Medulla oblongata (tissue), 1 donor: ENCODE measurements around the gene CD274.
"Not testable (repeated sequence)": the region's sequence is repeated elsewhere in the genome, so short reads cannot be mapped to it uniquely, and the experiment has no call there.

Experiments
- DNase-seq: peaks from one replicate; pipeline ENCODE4 v3.0.0-alpha.2; 2015; ENCODE audit errors: extremely low spot score

The CD274 gene

GRCh38 chr9:5450359-5451091 lies at the start of gene CD274:
TSS of gene CD274 (plus strand) at chr9:5450542. CDS start at chr9:5456114, 5,572 bp downstream.
- DNase-seq, result peak; percentile 83

GRCh38 chr9:5402217-5402616 lies 48.1 kb upstream of the CD274 start:
- no peak for DNase-seq

GRCh38 chr9:5408596-5408995 lies 41.7 kb upstream of the CD274 start:
- no peak for DNase-seq

- no peak for DNase-seq
These were observed 33.4 kb upstream of the CD274 start for GRCh38 chr9:5416953-5417352.

- DNase-seq, result no peak
These were observed 31.9 kb upstream of the CD274 start for GRCh38 chr9:5418481-5418880.

GRCh38 chr9:5419987-5420386 lies 30.4 kb upstream of the CD274 start:
- no peak for DNase-seq

GRCh38 chr9:5421163-5421562 lies 29.2 kb upstream of the CD274 start:
- DNase-seq, result no peak

- DNase-seq, result no peak
These were observed 28.1 kb upstream of the CD274 start for GRCh38 chr9:5422276-5422675.

- DNase-seq, result no peak
These were observed 25.2 kb upstream of the CD274 start for GRCh38 chr9:5425006-5425628.

- DNase-seq, result no peak
These were observed 23.3 kb upstream of the CD274 start for GRCh38 chr9:5427005-5427404.

- no peak for DNase-seq
These were observed 22.2 kb upstream of the CD274 start for GRCh38 chr9:5428172-5428571.

GRCh38 chr9:5428794-5429528 lies 21.4 kb upstream of the CD274 start:
- no peak for DNase-seq

GRCh38 chr9:5429873-5430564 lies 20.3 kb upstream of the CD274 start:
- peak; percentile 57 for DNase-seq

GRCh38 chr9:5430912-5431311 lies 19.4 kb upstream of the CD274 start:
- no peak for DNase-seq

GRCh38 chr9:5432890-5433289 lies 17.5 kb upstream of the CD274 start:
- not testable (repeated sequence) for DNase-seq

GRCh38 chr9:5433328-5433727 lies 17.0 kb upstream of the CD274 start:
- not testable (repeated sequence) for DNase-seq

GRCh38 chr9:5433841-5434810 lies 16.2 kb upstream of the CD274 start:
- DNase-seq, result not testable (repeated sequence)

GRCh38 chr9:5435912-5436311 lies 14.4 kb upstream of the CD274 start:
- DNase-seq, result no peak

- DNase-seq, result no peak
These were observed 13.9 kb upstream of the CD274 start for GRCh38 chr9:5436441-5436840.

- DNase-seq, result peak; percentile 98
These were observed 12.8 kb upstream of the CD274 start, which contains the start of gene PLGRKT for GRCh38 chr9:5437254-5438216. TSS of gene PLGRKT (minus strand) at chr9:5437925. CDS start at chr9:5431977, 5,948 bp downstream.
